GM23338 (cell line): Measurements from ENCODE around the gene DLG4. TPM values are rescaled to one million over a fixed set of nuclear protein-coding genes. Genes with fewer than 3 reads are reported as not detected.

ENCODE experiments used
- CREB1 ChIP-seq: fragments of 250-450 bp; sonication (Bioruptor Pico); IDR thresholded peaks from 2 replicates; pipeline ENCODE4 v1.5.0; 2020; ENCODE audit warnings: low read depth, mild to moderate bottlenecking, moderate library complexity
- CTCF ChIP-seq, 2 experiments: fragments of 200-600 bp in 1 of 2; sonication (generic) in 1 of 2; conservative IDR thresholded peaks; 2 replicates each; pipeline versions ENCODE4 v1.5.1 to v1.6.1; 2016 to 2017; ENCODE audit warnings: antibody characterized with exemption in 2 of 2, low read depth in 2 of 2, mild to moderate bottlenecking in 2 of 2, moderate library complexity in 1 of 2
- ETS1 ChIP-seq: IDR thresholded peaks from 2 replicates; pipeline ENCODE4 v1.6.1; 2016; ENCODE audit warnings: antibody characterized with exemption
- EZH2 ChIP-seq: fragments of 200-600 bp; sonication (generic); IDR thresholded peaks from one replicate; pipeline ENCODE4 v1.8.0; 2017; ENCODE audit warnings: antibody characterized with exemption, mild to moderate bottlenecking, low read depth; ENCODE audit not compliant: unreplicated experiment
- JUNB ChIP-seq: IDR thresholded peaks from one replicate; pipeline ENCODE4 v1.6.1; 2016; ENCODE audit warnings: antibody characterized with exemption; ENCODE audit not compliant: unreplicated experiment
- ZNF331 ChIP-seq: fragments of 250-450 bp; sonication (Bioruptor Pico); IDR thresholded peaks from 2 replicates; pipeline ENCODE4 v1.5.0; 2020; ENCODE audit warnings: low read depth, mild to moderate bottlenecking, moderate library complexity
- ZNF462 ChIP-seq: fragments of 250-450 bp; sonication (Bioruptor Pico); IDR thresholded peaks from 2 replicates; pipeline ENCODE4 v1.5.0; 2020; ENCODE audit warnings: mild to moderate bottlenecking, moderate library complexity
- polyA plus RNA-seq: library from polyadenylated mRNA; unstranded; fragments of >200 nt; fragmentation: Nextera tagmentation; extraction: Ambion mirVana; gene quantifications from 2 replicates; pipeline ENCODE4 v1.2.1, GENCODE V29; 2016
- total RNA-seq: library from RNA; depleted of rRNA; stranded (reverse); fragments of >200 nt; shearing (Covaris generic); gene quantifications from 2 replicates; pipeline ENCODE4 v1.2.3, GENCODE V29; 2014

DLG4 gene
- total and polyA plus RNA-seq, 2 experiments from 2014 or later = 11.1 to 31.0 TPM

- no peak for TF ChIP-seq ZNF462 (CRISPR knock-in tag)
- no peak for TF ChIP-seq EZH2
- no peak for TF ChIP-seq CREB1 (CRISPR knock-in tag)
- TF ChIP-seq JUNB = no peak
- TF ChIP-seq ETS1 = no peak
- no peak for TF ChIP-seq ZNF331 (CRISPR knock-in tag)
- TF ChIP-seq CTCF (conservative IDR thresholded peaks at IDR 0.05; ENCODE audit: low read depth in 2 of 2) = no peak
Observed at GRCh38 chr17:7250695-7251627, 31.3 kb upstream of the DLG4 start (continued).
